B cell (primary cell): ENCODE results near the gene CENPM. TPM values are rescaled to one million over a fixed set of nuclear protein-coding genes. Genes with fewer than 3 reads are reported as not detected.

Experiments
- ATAC-seq: fragments of 200-7000 bp; cut with Tn5 transposase; one replicate; pipeline ENCODE4 v1.10.0; 2021; ENCODE audit warnings: low read depth, mild to moderate bottlenecking, moderate number of reproducible peaks, moderate library complexity
- CTCF ChIA-PET: fragments of 350-600 bp; sonication (Branson Sonifier 250); formaldehyde crosslinking; loops from one replicate; lab custom pipeline; 2021; ENCODE audit warnings: antibody characterized with exemption, inconsistent platforms; lab: Charles Lee
- POLR2A ChIA-PET: fragments of 350-600 bp; sonication (Branson Sonifier 250); formaldehyde crosslinking; loops from one replicate; lab custom pipeline; 2021; ENCODE audit warnings: antibody characterized with exemption; lab: Charles Lee
- DNase-seq: peaks from one replicate; pipeline ENCODE4 v3.0.0; 2013
- H2AFZ ChIP-seq: 2 replicates; pipeline ENCODE4 v1.6.1; 2012; ENCODE audit warnings: mild to moderate bottlenecking, low read depth, low read length; ENCODE audit not compliant: insufficient read depth, poor library complexity, severe bottlenecking
- H3K27ac ChIP-seq, 2 donors: 1 replicate in 1 of 2; 2 replicates in 1 of 2; pipeline ENCODE4 v1.5.1; 2012 to 2013; ENCODE audit warnings: low read length in 2 of 2, mild to moderate bottlenecking in 2 of 2, moderate library complexity in 1 of 2
- H3K27me3 ChIP-seq, 4 experiments: fragments of 200-600 bp in 1 of 4; sonication (generic) in 1 of 4; replicated peaks in 1 of 4; 1 replicate in 2 of 4; 2 replicates in 2 of 4; pipeline versions ENCODE4 v1.6.1 to v1.7.0; 2013 to 2016; ENCODE audit warnings: low read length in 3 of 4, mild to moderate bottlenecking in 2 of 4, mixed read lengths in 1 of 4, moderate library complexity in 1 of 4; ENCODE audit not compliant: insufficient read depth in 4 of 4, control insufficient read depth in 3 of 4; ENCODE audit errors: control extremely low read depth in 1 of 4
- H3K36me3 ChIP-seq, 2 experiments: replicated peaks in 1 of 2; 1 replicate in 1 of 2; 2 replicates in 1 of 2; pipeline versions ENCODE4 v1.6.1 to v1.7.1; 2013; ENCODE audit warnings: low read length in 1 of 2; ENCODE audit not compliant: insufficient read depth in 2 of 2, control insufficient read depth in 1 of 2; ENCODE audit errors: control extremely low read depth in 1 of 2, extremely low read depth in 1 of 2
- H3K4me1 ChIP-seq, 2 donors: fragments of 200-600 bp in 1 of 2; sonication (generic) in 1 of 2; 1 replicate in 1 of 2; 2 replicates in 1 of 2; pipeline versions ENCODE4 v1.5.1 to v1.6.1; 2013 to 2017; ENCODE audit warnings: low read length in 2 of 2; ENCODE audit not compliant: control insufficient read depth in 2 of 2, insufficient read depth in 2 of 2
- H3K4me2 ChIP-seq: replicated peaks from 2 replicates; pipeline ENCODE3; 2012; ENCODE audit warnings: mild to moderate bottlenecking, low read depth, low read length; ENCODE audit not compliant: poor library complexity, severe bottlenecking
- H3K4me3 ChIP-seq, 5 experiments: fragments of 200-600 bp in 1 of 5; sonication (generic) in 1 of 5; 1 replicate in 3 of 5; 2 replicates in 2 of 5; pipeline versions ENCODE4 v1.5.1 to v1.7.0; 2011 to 2016; ENCODE audit warnings: low read length in 4 of 5, mild to moderate bottlenecking in 4 of 5, low read depth in 2 of 5, control low read depth in 1 of 5, moderate library complexity in 1 of 5; ENCODE audit not compliant: insufficient read depth in 1 of 5; ENCODE audit errors: control extremely low read depth in 1 of 5, extremely low read depth in 1 of 5
- H3K79me2 ChIP-seq: fragments of 200-600 bp; sonication (generic); one replicate; pipeline ENCODE4 v1.6.0; 2016; ENCODE audit warnings: low read length; ENCODE audit not compliant: control insufficient read depth, insufficient read depth
- H3K9ac ChIP-seq: fragments of 200-600 bp; sonication (generic); 2 replicates; pipeline ENCODE4 v1.6.1; 2017; ENCODE audit warnings: mild to moderate bottlenecking, low read length, moderate library complexity
- H3K9me3 ChIP-seq, 3 donors: one replicate each; pipeline versions ENCODE4 v1.6.1 to v1.7.1; 2013; ENCODE audit warnings: low read length in 2 of 3; ENCODE audit not compliant: control insufficient read depth in 2 of 3, insufficient read depth in 1 of 3; ENCODE audit errors: control extremely low read depth in 1 of 3
- H4K20me1 ChIP-seq: 2 replicates; pipeline ENCODE4 v1.6.0; 2012; ENCODE audit warnings: mild to moderate bottlenecking, low read length; ENCODE audit not compliant: insufficient read depth, control insufficient read depth, poor library complexity, severe bottlenecking
- H3K27ac Mint-ChIP-seq: one replicate; pipeline ENCODE4 v1.8.0; 2021; ENCODE audit warnings: mixed read lengths
- H3K27me3 Mint-ChIP-seq: one replicate; pipeline ENCODE4 v1.8.0; 2021; ENCODE audit warnings: mixed read lengths
- H3K4me1 Mint-ChIP-seq: one replicate; pipeline ENCODE4 v1.8.0; 2021; ENCODE audit warnings: mixed read lengths
- H3K4me3 Mint-ChIP-seq: one replicate; pipeline ENCODE4 v1.8.0; 2021; ENCODE audit warnings: mixed read lengths
- H3K9me3 Mint-ChIP-seq: one replicate; pipeline ENCODE4 v1.8.0; 2022; ENCODE audit warnings: mixed read lengths; ENCODE audit not compliant: insufficient read depth
- EZH2 ChIP-seq: IDR thresholded peaks from 2 replicates; pipeline ENCODE4 v1.6.1; 2012; ENCODE audit warnings: borderline replicate concordance, low read depth, mild to moderate bottlenecking, moderate library complexity, low read length; ENCODE audit not compliant: insufficient read depth, poor library complexity, severe bottlenecking
- WGBS: methylation state at CpG from one replicate; pipeline ENCODE4 v1.1.5; 2013; ENCODE audit warnings: missing lambda C conversion rate; ENCODE audit not compliant: insufficient coverage; 5-methylcytosine and 5-hydroxymethylcytosine counted together
- intact Hi-C: fragments of 100-400 bp; cut with micrococcal nuclease; formaldehyde crosslinking; loops from one replicate; pipeline ENCODE4 v1.10.0; 2022
- polyA plus RNA-seq: library from polyadenylated mRNA; depleted of rRNA; stranded (reverse); fragments of >200 nt; gene quantifications from 2 replicates; pipeline ENCODE4 v1.2.3, GENCODE V29; 2012
- total RNA-seq, 2 donors: library from RNA; stranded (reverse); fragments of 120-200 nt in 1 of 2; gene quantifications; 1 replicate in 1 of 2; 2 replicates in 1 of 2; pipeline versions ENCODE4 v1.2.3 to v1.2.4, GENCODE V29; 2013 to 2022
- TF ChIP-seq, protein P1 (sequence below): fragments of 200-600 bp; IDR thresholded peaks from one replicate; pipeline ENCODE4 v1.8.0; 2022; ENCODE audit warnings: antibody characterized with exemption, mild to moderate bottlenecking

Gene CENPM
- total and polyA plus RNA-seq, 2 donors (not counting 1 experiment from before 2014, with no cell fraction given), result 30.7 to 43.8 TPM

DNA sequence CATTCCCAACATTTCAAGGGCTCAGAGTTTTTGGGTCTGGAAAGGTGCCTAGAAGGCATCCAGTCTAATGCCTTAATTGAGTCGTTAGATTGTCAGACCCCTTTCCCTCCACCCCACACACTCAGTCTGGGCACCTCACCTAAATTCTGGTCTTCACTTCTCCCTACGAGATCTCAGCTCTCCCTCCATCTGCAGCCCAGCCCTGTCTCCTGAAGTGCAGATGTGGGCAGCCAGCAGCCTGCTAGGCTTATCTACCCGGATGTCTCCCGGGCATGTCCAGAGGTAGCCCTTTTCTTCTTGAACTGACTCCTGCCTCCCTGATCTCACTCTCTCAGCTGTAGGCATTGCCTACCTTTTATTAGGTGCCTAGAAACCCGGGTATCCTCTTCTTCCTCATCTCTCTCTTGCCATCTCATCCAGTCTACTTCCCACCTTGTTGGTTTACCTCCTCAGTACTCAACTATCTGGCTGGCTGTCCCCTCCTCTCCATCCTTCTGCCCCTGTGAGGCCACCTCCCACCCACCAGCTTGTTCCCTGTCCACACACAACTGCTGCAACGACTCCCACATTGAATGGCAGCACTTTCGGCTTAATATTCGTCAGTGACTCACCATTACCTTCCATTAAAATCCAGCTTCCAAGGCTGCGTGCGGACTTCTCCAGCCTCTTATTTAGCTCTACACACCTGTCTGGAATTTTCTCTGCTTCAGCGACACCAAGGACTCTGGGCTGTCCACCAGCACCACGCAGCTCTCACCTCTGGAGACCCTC is 28.5 kb upstream of the CENPM start:
- peaks cover 0 to 2% (median 0%) of the 10 kb centered on the region in 3 donors for H3K9me3 ChIP-seq
- no peak for ATAC-seq
- TF ChIP-seq, protein P1, sequence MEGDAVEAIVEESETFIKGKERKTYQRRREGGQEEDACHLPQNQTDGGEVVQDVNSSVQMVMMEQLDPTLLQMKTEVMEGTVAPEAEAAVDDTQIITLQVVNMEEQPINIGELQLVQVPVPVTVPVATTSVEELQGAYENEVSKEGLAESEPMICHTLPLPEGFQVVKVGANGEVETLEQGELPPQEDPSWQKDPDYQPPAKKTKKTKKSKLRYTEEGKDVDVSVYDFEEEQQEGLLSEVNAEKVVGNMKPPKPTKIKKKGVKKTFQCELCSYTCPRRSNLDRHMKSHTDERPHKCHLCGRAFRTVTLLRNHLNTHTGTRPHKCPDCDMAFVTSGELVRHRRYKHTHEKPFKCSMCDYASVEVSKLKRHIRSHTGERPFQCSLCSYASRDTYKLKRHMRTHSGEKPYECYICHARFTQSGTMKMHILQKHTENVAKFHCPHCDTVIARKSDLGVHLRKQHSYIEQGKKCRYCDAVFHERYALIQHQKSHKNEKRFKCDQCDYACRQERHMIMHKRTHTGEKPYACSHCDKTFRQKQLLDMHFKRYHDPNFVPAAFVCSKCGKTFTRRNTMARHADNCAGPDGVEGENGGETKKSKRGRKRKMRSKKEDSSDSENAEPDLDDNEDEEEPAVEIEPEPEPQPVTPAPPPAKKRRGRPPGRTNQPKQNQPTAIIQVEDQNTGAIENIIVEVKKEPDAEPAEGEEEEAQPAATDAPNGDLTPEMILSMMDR, result no peak
- no peak for TF ChIP-seq EZH2
- no peak for DNase-seq
- POLR2A ChIA-PET, result interaction anchor here (0.9 to 1.0 kb wide), 2 partner anchors 28 to 115 kb away, joined by 3 read pairs; partner anchors contain the start of genes CENPM and NDUFA6
- peaks cover 47% of the 10 kb centered on the region for H3K27me3 Mint-ChIP-seq
- H3K4me3 Mint-ChIP-seq, result peak overlapping the region; percentile 69
- intact Hi-C loops, result no loop called here
- no peak overlapping the region for H3K4me3 ChIP-seq
- H3K27ac Mint-ChIP-seq, result no peak overlapping the region
- H4K20me1 ChIP-seq, result no peaks in the 10 kb centered on the region
- peaks cover 0 to 60% (median 26%) of the 10 kb centered on the region in 4 experiments for H3K27me3 ChIP-seq
- no peaks in the 10 kb centered on the region for H3K79me2 ChIP-seq
- H3K4me1 ChIP-seq, result peaks cover 10 to 12% of the 10 kb centered on the region in 2 donors
- H3K4me2 ChIP-seq, result peak overlapping the region; percentile 97
- H3K9me3 Mint-ChIP-seq, result no peaks in the 10 kb centered on the region
- WGBS, result 86% methylated on average over 12 of the region's 12 CpGs
- no peak overlapping the region for H3K9ac ChIP-seq
- no peak overlapping the region for H2AFZ ChIP-seq
- no peak overlapping the region for H3K27ac ChIP-seq
- H3K4me1 Mint-ChIP-seq, result peaks cover 16% of the 10 kb centered on the region
- CTCF ChIA-PET, result no interaction called here
- H3K36me3 ChIP-seq, result no peaks in the 10 kb centered on the region

DNA sequence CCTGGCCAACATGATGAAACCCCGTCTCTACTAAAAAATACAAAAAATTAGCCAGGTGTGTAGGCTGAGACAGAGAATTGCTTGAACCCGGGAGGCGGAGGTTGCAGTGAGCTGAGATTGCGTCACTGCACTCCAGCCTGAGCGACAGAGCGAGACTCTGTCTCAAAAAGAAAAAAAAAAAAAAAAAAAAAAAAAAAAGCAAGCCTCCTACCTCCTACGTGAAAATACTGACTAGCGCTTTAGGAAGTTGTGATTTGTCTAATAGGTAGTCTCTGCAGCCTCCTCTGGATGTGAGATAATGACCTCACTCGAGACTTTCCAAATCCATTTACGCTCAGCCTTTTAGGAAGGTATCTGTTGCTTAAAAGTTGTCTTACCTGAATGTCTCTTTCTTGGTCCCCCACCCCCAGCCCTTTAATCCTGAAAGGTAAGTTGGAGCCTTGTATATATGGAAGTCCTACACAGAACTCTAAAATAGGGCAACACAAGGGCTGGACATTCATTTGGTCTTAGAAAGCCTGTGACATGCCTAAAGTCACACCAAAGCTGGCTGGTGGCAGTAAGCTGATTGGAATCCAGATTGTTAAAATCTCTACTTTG is 27.8 kb upstream of the CENPM start:
- H3K9ac ChIP-seq, result no peak overlapping the region
- H3K27me3 ChIP-seq, result peaks cover 0 to 60% (median 26%) of the 10 kb centered on the region in 4 experiments
- H4K20me1 ChIP-seq, result no peaks in the 10 kb centered on the region
- Mint-ChIP-seq H3K27me3 (peaks cover 50% of the 10 kb centered on the region), H3K9me3 (no peaks in the 10 kb centered on the region), H3K4me3 (peak overlapping the region; percentile 69), H3K4me1 (peaks cover 16% of the 10 kb centered on the region), H3K27ac (no peak overlapping the region)
- H3K9me3 ChIP-seq, result peaks cover 0 to 2% (median 0%) of the 10 kb centered on the region in 3 donors
- H3K4me2 ChIP-seq, result no peak overlapping the region
- ATAC-seq (peak; percentile 21), DNase-seq (no peak)
- intact Hi-C loops, result no loop called here
- no peak overlapping the region for H3K27ac ChIP-seq
- no peak for TF ChIP-seq EZH2
- TF ChIP-seq, protein P1, result no peak
- WGBS, result no CpG with 5 or more reads among the region's 10 CpGs
- ChIA-PET CTCF (no interaction called here), POLR2A (interaction anchor here (0.6 to 1.0 kb wide), 3 partner anchors 28 to 116 kb away, joined by 3 read pairs; partner anchors contain the start of genes CENPM and NDUFA6)
- H3K79me2 ChIP-seq, result no peaks in the 10 kb centered on the region
- peaks cover 10 to 12% of the 10 kb centered on the region in 2 donors for H3K4me1 ChIP-seq
- no peak overlapping the region for H2AFZ ChIP-seq
- no peaks in the 10 kb centered on the region for H3K36me3 ChIP-seq
- no peak overlapping the region for H3K4me3 ChIP-seq
